GM19463 (cell line): ENCODE results near the gene OR2A14.
"Not testable (repeated sequence)": the region's sequence is repeated elsewhere in the genome, so short reads cannot be mapped to it uniquely, and the experiment has no call there.

Source experiments
- ATAC-seq: cut with Tn5 transposase; IDR thresholded peaks from one replicate; pipeline ENCODE4 v1.9.1; 2021; ENCODE audit warnings: mild to moderate bottlenecking, moderate library complexity; ENCODE audit not compliant: unreplicated experiment

OR2A14 gene, protein sequence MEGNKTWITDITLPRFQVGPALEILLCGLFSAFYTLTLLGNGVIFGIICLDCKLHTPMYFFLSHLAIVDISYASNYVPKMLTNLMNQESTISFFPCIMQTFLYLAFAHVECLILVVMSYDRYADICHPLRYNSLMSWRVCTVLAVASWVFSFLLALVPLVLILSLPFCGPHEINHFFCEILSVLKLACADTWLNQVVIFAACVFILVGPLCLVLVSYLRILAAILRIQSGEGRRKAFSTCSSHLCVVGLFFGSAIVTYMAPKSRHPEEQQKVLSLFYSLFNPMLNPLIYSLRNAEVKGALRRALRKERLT

DNA sequence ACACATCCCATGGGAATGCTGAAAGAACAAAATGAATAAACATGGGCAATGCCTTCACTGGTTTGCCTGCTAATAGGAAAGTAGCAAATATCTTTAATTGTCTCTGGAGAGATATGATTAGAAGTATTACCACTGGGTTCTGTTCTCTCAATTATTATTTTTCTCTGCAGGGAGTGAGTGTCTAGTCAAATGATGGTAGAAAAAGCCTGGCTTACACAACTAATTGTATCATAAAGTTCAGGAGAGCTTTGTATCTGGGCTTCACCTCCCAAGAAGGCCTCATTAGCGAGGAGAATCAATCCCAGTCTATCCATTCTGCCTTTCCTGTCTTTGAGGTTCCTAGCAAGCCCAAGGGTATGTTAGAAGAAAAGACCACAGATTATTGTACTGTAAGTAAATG, at the start of gene OR2A14:
Gene OR2A14, plus strand, starts transcription at position 301 of the 400 bp plus-strand sequence. CDS start 5,937 bp downstream, outside the sequence.
- no peak for ATAC-seq

DNA sequence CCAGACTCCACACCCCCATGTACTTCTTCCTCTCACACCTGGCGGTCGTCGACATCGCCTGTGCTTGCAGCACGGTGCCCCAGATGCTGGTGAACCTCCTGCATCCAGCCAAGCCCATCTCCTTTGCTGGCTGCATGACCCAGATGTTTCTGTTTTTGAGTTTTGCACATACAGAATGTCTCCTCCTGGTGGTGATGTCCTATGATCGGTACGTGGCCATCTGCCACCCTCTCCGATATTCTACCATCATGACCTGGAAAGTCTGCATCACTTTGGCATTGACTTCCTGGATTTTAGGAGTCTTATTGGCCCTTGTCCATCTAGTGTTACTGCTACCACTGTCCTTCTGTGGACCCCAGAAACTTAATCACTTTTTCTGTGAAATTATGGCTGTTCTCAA, 48.6 kb upstream of the OR2A14 start:
- no peak for ATAC-seq

DNA sequence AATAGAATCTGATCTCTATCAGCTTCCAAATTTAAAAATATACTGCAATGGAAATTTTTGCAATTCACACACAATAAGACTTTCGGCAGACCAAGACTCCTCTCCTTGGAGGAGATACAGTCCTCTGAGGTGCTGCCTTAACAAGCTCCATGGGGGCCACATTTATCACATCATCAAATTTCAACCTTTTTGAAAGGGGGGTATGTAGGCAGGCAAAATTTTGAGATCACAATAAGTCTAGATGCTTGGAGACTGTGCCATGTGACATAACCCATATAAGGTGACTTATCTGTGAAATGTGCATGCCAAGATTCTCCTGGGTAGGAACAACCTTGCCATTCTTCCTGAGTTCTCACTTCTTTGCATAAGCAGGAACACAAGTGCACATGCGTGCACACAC, 37.0 kb upstream of the OR2A14 start, which contains the start of gene OR2A12:
Gene OR2A12, plus strand, starts transcription at position 301 of the 400 bp plus-strand sequence. CDS start 8,830 bp downstream, outside the sequence.
- ATAC-seq: no peak

DNA sequence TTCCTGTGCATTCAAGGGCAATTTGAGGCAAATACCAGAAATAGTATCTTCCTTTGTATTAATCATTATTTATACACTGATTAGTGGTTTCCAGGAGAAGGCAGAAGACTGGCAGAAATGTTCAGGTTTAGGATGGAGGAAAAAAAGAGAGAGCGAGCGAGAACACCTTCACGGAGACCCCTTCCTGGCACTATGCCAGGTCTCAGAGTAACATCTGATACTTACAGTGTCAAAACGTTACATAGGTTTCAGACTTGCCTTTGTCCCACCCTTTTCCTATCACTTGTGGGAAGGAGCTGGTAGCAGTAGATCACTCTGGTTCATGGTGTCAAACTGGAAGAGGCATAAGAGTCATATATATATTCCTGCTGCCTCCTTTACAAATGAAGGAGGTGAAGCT, 36.2 kb upstream of the OR2A14 start:
- ATAC-seq: no peak

DNA sequence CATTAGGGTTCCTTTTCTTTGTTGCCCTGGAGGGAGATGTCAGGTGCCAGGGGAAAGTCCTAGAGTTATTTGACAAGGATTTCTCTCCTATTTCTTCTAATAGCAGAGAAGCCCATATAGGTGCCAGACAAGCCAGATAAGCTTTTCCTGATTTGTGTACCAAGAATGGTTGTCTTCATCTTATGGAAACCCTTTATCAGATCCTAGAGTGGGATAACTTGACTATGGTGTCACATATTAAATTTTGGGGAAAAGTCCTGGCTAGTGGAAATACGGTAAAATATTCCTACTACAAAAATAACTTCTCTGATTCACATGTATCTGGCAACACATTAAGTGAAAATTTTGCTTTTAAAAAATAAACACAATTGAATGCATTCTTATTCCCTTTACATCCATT, 35.7 kb upstream of the OR2A14 start:
- no peak for ATAC-seq

DNA sequence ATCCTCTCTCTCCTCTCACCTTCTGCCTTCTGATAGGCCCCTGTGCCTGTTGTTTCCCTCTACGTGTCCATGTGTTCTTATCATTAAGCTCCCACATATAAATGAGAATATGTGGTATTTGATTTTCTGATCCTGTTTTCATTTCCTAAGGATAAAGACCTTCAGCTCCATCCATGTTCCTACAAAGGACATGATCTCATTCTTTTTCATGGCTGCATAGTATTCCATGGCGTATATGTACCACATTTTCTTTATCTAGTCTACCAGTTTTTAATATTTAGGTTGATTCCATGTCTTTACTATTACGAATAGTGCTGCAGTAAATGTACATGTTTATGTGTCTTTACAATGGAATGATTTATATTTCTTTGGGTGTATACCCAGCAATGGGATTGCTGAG, 32.3 kb upstream of the OR2A14 start:
- no peak for ATAC-seq

DNA sequence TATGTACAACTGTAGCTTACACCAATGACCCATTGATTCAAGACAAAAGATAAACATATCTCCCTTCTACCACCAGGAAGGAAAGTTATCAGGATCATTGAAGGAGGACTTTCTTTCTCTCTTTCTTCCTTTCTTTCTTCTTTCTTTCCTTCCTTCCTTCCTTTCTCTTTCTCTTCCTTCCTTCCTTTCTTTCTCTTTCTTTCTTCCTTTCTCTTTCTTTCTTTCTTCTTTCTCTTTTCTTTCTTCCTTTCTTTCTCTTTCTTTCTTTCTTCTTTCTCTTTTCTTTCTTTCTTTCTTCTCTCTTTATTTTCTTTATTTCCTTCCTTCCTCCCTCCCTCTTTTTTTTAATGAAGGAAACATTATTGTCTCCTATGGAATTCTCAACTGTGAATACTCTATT, 24.2 kb upstream of the OR2A14 start:
- ATAC-seq: no peak

DNA sequence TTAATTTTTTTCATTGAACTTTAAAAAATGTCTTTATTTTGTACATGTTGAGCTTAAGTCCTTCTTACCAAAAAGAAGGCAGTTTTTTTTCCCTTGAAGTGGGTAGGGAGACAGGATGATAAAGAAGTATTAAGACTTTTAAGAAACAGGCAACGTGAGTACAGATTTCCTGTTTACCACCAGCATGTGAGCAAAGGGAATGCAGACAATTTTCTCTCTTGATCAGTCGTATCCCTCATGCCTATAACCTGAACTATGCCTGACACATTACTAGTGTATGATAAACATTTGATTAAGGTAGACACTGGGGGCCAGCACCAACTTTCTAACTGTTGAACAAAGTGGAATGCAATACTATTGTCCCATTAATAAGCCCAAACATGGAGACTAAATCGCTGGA, 22.4 kb upstream of the OR2A14 start:
- ATAC-seq: no peak

DNA sequence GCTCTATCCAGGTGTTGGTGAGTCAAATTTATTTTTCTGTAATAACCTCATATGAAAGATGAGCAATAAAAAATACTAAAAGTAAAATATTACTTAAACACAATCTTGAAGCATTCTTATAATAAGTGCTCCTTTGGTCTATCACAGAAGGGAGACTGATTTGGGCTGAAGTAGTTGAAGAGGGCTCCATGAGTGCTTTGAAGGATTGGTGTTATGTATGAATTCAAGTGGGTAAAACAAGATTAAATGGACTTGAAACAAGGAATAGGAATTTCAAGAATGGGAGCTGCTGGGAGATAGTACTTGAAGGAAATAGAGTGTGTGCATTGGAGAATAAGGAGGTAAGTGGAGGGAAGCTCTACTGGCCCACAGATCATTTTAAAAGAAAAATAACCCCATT, 20.9 kb upstream of the OR2A14 start:
- ATAC-seq: no peak

DNA sequence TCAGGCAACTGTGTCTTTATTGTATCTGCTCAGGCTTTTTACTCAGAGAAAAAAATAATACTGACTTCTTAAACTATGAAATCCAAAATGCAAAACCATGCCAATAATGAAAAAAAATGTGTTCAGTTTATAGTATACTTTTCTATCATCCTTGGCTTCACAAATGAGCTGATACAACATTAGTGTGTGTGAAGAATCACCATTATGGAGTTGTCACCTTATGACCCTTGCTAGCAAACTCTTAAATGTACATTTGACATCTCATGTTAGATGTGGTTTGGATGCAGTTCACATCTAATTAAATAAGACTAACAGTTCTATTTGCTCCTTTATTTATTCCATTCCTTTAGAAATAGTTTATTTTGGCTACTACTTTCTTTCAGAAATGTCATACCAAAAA, 17.8 kb upstream of the OR2A14 start:
- no peak for ATAC-seq

DNA sequence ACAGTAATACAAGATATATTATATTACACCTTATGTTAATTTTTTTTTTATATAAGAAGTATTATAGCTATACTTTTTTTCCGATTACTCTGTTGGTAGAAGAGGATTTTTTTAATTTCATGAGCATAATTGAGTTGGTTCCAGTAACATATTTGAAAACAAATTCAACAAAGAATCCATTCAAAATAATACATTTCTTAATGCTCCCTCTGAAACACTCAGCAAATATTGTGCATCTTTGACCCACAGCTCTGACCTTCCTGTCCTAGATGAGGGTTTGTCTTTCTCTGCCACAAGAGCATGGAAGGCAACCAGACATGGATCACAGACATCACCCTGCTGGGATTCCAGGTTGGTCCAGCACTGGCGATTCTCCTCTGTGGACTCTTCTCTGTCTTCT, 13.7 kb upstream of the OR2A14 start, which contains the start of gene OR2A2:
Gene OR2A2, plus strand, starts transcription at position 301 of the 400 bp plus-strand sequence. Its CDS starts 0 bp downstream, at position 301.
- ATAC-seq: no peak

DNA sequence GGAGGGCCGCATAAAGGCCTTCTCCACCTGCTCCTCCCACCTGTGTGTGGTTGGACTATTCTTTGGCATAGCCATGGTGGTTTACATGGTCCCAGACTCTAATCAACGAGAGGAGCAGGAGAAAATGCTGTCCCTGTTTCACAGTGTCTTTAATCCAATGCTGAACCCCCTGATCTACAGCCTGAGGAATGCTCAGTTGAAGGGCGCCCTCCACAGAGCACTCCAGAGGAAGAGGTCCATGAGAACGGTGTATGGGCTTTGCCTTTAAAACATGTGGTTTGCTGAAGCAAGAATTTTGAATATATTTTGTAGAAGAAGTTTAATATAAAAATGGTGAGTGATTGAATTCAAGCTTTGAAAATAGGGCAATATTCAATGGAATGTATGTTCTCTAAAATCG, 12.7 kb upstream of the OR2A14 start:
- ATAC-seq: no peak

DNA sequence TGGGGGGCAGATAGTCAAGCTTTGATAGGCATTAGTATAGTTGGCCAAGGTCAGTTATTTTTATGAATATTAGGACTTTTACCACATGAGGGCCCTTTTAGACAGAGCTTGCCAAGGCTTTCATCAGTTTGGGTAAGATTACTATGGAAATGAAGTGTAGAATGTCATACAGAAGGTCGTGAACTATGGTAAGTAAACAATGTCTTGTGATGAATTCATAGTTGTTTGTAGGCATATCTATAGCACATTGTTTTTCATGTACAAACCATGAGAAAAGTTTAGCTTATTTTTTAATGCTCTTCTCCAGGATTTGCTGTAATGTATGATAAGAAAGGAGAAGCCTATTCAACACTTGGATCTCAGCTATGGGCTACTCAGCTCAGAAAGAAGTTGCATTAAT, 9.3 kb upstream of the OR2A14 start:
- no peak for ATAC-seq

DNA sequence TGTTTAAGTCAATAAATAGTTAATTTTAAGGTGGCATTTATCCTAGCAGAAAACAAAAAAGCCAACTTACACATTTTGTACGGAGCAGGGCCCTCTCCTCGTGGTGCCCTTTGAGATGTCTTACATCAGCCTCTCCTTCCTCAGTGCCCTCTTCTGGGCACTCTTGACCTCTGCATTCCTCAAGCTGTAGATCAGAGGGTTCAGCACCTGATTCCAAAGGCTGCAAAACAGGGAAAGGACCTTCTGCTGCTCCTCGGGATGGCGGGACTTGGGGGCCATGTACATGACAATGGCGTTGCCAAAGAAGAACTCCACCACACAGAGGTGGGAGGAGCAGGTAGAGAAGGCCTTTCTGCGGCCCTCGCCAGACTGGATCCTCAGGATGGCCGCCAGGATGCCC, 4.6 kb upstream of the OR2A14 start:
- ATAC-seq: no peak

DNA sequence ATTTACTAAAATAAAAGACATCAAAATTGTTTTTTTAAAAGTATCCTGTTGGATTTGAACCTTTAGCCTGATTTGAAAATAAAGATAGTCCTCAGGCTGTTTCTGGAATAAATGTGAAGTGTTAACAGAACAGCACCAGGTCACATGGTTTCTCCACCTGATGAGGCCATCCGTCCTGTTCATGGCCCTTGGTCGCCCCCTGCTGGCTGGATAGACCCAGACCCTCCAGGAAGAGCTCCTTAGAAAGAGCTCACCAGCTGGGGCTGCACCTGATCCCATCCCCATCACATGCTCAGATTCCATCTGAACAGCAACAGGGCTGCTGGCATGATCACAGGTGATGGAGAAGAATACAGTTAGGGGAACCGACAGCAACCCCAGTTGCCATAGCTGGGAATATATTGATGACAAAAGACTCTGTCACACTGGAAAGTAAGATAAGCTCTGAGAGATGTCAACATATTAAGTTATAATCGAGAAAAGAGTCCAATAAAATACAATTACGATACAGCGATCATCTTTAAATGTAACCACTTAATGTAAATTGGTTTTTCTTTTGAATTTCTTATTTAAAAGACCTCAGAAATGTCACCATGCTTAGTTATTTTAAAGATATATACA, 4.8 kb downstream of the OR2A14 start:
- ATAC-seq: peak; percentile 100

DNA sequence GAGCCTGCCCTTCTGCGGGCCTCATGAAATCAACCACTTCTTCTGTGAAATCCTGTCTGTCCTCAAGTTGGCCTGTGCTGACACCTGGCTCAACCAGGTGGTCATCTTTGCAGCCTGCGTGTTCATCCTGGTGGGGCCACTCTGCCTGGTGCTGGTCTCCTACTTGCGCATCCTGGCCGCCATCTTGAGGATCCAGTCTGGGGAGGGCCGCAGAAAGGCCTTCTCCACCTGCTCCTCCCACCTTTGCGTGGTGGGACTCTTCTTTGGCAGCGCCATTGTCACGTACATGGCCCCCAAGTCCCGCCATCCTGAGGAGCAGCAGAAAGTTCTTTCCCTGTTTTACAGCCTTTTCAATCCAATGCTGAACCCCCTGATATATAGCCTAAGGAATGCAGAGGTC, 6.6 kb downstream of the OR2A14 start:
- not testable (repeated sequence) for ATAC-seq

DNA sequence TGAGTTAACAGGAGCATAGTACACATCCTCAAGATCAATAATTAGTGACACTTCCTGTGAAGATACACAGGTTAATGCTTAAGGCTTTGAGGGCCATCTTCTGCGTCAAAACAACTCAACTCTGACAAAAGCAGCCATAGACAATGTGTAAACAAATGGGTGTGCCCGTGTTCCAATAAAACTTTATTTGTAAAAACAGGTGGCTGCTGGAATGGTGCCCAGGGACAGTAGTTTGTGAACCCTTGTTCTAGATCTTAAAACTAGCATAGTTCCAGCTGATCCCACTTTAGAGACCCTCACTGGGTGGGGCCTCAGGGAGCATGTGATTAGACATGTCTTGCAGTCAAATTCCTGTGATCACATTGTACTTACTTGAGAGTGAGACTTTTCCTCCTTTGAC, 7.8 kb downstream of the OR2A14 start:
- ATAC-seq: no peak

DNA sequence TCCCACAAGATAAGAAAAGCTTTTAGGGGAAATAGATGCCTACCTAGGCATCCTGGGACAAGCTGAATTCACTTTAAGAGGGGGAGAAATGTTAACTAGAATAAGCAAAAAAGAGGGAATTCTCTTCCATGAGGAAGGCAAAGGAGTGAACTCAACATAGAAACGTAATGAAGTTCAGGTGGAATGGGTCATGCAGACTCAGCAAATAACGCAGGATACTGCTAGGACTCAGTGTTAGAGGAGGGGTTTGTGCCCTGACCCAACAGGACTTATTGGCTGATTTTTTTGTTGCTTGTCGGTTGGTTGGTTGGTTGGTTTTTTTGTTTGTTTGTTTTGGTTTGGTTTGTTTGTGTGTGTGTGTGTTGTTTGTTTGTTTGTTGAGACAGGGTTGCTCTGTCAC, 9.3 kb downstream of the OR2A14 start:
- no peak for ATAC-seq

DNA sequence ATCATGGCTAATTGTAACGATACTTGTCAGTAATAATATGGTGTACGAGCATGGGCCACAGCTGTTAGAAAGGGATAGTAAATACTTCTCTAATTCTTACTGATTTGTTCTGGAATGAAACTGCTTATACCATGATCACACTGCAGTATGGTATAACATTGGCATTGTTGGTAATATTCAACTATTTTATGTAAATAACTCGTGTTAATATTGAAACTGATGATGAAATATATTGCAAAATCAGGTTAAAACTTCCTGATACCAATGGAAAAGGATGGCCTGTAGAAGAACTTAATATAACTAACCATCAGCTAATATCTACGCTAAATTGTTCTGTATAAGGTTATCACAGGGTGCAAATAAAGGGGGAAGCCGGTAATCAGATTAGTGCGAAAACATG, 10.3 kb downstream of the OR2A14 start:
- no peak for ATAC-seq

DNA sequence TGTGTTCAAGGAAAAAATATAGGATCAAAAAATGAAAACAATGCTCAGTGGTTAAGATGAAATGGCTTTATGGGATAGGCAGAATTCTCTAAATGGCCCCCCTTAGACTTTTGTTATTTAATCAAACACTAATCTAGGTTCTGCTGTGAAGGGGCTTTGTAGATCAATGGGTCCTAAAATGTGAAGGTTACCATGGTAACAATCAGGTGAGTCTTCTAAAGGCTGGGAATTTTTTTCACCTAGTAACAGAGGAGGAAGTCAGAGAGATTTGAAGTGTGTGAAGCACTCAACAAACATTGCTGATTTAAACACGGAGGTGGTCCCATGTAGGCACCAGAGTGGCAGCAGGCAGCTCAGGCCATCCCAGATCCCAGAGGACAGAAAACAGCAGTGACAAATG, 11.1 kb downstream of the OR2A14 start:
- ATAC-seq: no peak

DNA sequence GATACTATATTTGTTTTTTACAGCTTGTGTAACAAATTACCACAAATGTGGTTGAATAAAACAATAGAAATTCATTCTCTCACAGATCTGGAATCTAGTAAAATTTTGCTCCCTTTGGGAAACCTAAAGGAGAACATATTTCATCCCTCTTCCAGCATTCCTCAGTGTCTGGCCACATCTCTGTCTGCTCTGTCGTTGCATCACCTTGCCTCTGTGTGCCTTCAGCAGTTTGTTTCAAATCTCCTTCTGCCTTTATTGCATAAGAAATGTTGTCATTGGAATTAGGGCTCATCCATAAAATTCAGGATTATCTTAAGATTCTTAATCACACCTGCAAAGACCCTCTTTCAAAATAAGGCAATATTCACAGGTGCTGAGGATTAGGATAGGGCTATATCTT, 14.5 kb downstream of the OR2A14 start:
- no peak for ATAC-seq

DNA sequence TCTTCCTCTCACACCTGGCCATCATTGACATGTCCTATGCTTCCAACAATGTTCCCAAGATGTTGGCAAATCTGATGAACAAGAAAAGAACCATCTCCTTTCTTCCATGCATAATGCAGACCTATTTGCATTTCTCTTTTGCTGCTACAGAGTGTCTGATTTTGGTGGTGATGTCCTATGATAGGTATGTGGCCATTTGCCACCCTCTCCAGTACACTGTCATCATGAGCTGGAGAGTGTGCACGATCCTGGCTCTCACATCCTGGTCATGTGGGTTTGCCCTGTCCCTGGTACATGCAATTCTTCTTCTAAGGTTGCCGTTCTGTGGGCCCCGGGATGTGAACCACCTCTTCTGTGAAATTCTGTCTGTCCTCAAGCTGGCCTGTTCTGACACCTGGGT, 19.2 kb downstream of the OR2A14 start:
- no peak for ATAC-seq

DNA sequence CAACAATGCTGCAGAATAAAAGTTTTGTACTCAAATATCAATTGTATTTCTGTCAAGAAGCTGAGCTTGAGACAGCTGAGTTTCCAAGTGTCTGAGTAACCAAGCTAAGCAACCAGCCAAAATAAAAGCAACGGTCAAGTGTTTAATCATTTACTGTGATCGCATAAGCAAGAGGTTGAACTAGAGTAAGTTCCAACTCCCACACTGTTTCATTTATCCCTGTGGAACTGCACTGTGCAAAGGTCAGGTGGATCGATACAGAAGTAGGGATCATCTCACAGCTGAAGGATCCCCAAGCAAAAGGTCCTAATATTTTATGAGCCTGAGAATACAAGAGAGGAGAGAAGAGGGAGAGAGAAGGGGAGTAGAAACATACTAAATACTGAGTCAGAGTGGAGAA, 21.4 kb downstream of the OR2A14 start:
- ATAC-seq: no peak
